Neural crest cell (in vitro differentiated cells): ENCODE data around the gene RPGRIP1L. TPM values are rescaled to one million over a fixed set of nuclear protein-coding genes. Genes with fewer than 3 reads are reported as not detected.

ENCODE experiments used
- DNase-seq: peaks from one replicate; pipeline ENCODE4 v3.0.0; 2021; ENCODE audit warnings: low read depth, mixed read lengths, low spot score
- H3K27ac Mint-ChIP-seq: one replicate; pipeline ENCODE4 v1.8.0; 2021; ENCODE audit warnings: mild to moderate bottlenecking, mixed read lengths; ENCODE audit not compliant: unreplicated experiment
- H3K27me3 Mint-ChIP-seq: 2 replicates; pipeline ENCODE4 v1.8.0; 2021; ENCODE audit warnings: low read depth, mild to moderate bottlenecking, mixed read lengths
- H3K36me3 Mint-ChIP-seq: 2 replicates; pipeline ENCODE4 v1.8.0; 2021; ENCODE audit warnings: low read depth, mild to moderate bottlenecking, mixed read lengths
- H3K4me1 Mint-ChIP-seq: 2 replicates; pipeline ENCODE4 v1.8.0; 2021; ENCODE audit warnings: mixed read lengths
- H3K4me3 Mint-ChIP-seq: one replicate; pipeline ENCODE4 v1.8.0; 2021; ENCODE audit warnings: mild to moderate bottlenecking, mixed read lengths
- H3K9me3 Mint-ChIP-seq: 2 replicates; pipeline ENCODE4 v1.8.0; 2021; ENCODE audit warnings: mixed read lengths
- CTCF ChIP-seq: fragments of 200-600 bp; sonication (generic); conservative IDR thresholded peaks from 2 replicates; pipeline ENCODE4 v1.5.0; 2021; ENCODE audit warnings: antibody characterized with exemption, mild to moderate bottlenecking
- total RNA-seq: library from RNA; stranded (reverse); gene quantifications from 2 replicates; pipeline ENCODE4 v1.2.1, GENCODE V29; 2021

Gene RPGRIP1L
- total RNA-seq, 1 donor from 2014 or later: 24.0 TPM

GRCh38 chr16:53713403-53714204 lies 9.9 kb upstream of the RPGRIP1L start:
- no peak for DNase-seq
- no peak for TF ChIP-seq CTCF
- Mint-ChIP-seq H3K27ac (no peak overlapping the region), H3K4me3 (no peak overlapping the region), H3K4me1 (peaks cover 12% of the 10 kb centered on the region), H3K27me3 (no peaks in the 10 kb centered on the region), H3K9me3 (no peaks in the 10 kb centered on the region), H3K36me3 (no peaks in the 10 kb centered on the region)

GRCh38 chr16:53712065-53712464 lies 8.4 kb upstream of the RPGRIP1L start:
- H3K4me1 Mint-ChIP-seq: peaks cover 12% of the 10 kb centered on the region
- H3K36me3 Mint-ChIP-seq: peaks cover 5% of the 10 kb centered on the region
- no peaks in the 10 kb centered on the region for H3K9me3 Mint-ChIP-seq
- H3K27me3 Mint-ChIP-seq: no peaks in the 10 kb centered on the region
- no peak for DNase-seq
- no peak overlapping the region for H3K4me3 Mint-ChIP-seq
- no peak overlapping the region for H3K27ac Mint-ChIP-seq
- no peak for TF ChIP-seq CTCF

GRCh38 chr16:53711390-53711789 lies 7.7 kb upstream of the RPGRIP1L start:
- no peak overlapping the region for H3K4me3 Mint-ChIP-seq
- no peak for DNase-seq
- peaks cover 8% of the 10 kb centered on the region for H3K36me3 Mint-ChIP-seq
- no peaks in the 10 kb centered on the region for H3K27me3 Mint-ChIP-seq
- H3K4me1 Mint-ChIP-seq: peaks cover 12% of the 10 kb centered on the region
- no peak overlapping the region for H3K27ac Mint-ChIP-seq
- no peaks in the 10 kb centered on the region for H3K9me3 Mint-ChIP-seq
- no peak for TF ChIP-seq CTCF

GRCh38 chr16:53708490-53708889 lies 4.8 kb upstream of the RPGRIP1L start:
- Mint-ChIP-seq H3K27ac (no peak overlapping the region), H3K27me3 (no peaks in the 10 kb centered on the region), H3K4me3 (peak overlapping the region; percentile 34), H3K36me3 (peaks cover 8% of the 10 kb centered on the region), H3K4me1 (peaks cover 20% of the 10 kb centered on the region), H3K9me3 (no peaks in the 10 kb centered on the region)
- TF ChIP-seq CTCF: no peak
- DNase-seq: no peak

GRCh38 chr16:53707671-53708070 lies 4.0 kb upstream of the RPGRIP1L start:
- Mint-ChIP-seq H3K27me3 (no peaks in the 10 kb centered on the region), H3K27ac (no peak overlapping the region), H3K36me3 (peaks cover 8% of the 10 kb centered on the region), H3K4me1 (peaks cover 20% of the 10 kb centered on the region), H3K9me3 (no peaks in the 10 kb centered on the region), H3K4me3 (no peak overlapping the region)
- no peak for DNase-seq
- no peak for TF ChIP-seq CTCF
